C4-2B (cell line): ENCODE results near the gene MDFI.

Experiments used
- CTCF ChIP-seq: fragments of 450-650 bp; conservative IDR thresholded peaks from 2 replicates; pipeline ENCODE4 v1.5.1; 2017; ENCODE audit warnings: mild to moderate bottlenecking
- ZFX ChIP-seq: fragments of 450-650 bp; IDR thresholded peaks from 2 replicates; pipeline ENCODE4 v1.6.1; 2017

GRCh38 chr6:41591122-41591521 is 47.1 kb upstream of the MDFI start:
- no peak for TF ChIP-seq CTCF
- no peak for TF ChIP-seq ZFX
